ENCODE results near the gene BAZ2A.
"Not testable (repeated sequence)": the region's sequence is repeated elsewhere in the genome, so short reads cannot be mapped to it uniquely, and the experiment has no call there.

DNA sequence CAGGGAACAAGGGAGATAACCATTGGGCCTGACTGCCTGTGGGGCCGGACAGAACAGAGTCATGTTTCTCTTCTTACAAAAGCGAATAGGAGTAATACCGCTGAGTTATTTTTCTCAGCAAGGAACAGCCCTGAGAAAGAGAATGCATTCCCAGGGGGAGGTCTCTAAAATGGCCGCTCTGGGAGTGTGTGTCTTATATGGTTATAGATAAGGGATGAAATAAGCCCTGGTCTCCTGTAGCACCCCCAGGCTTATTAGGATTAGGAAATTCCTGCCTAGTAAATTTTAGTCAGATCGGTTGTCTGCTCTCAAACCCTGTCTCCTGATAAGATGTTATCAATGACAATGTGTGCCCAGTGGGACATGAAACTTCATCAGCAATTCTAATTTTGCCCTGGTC, 23.7 kb upstream of the BAZ2A start:
- TF ChIP-seq, protein P1, sequence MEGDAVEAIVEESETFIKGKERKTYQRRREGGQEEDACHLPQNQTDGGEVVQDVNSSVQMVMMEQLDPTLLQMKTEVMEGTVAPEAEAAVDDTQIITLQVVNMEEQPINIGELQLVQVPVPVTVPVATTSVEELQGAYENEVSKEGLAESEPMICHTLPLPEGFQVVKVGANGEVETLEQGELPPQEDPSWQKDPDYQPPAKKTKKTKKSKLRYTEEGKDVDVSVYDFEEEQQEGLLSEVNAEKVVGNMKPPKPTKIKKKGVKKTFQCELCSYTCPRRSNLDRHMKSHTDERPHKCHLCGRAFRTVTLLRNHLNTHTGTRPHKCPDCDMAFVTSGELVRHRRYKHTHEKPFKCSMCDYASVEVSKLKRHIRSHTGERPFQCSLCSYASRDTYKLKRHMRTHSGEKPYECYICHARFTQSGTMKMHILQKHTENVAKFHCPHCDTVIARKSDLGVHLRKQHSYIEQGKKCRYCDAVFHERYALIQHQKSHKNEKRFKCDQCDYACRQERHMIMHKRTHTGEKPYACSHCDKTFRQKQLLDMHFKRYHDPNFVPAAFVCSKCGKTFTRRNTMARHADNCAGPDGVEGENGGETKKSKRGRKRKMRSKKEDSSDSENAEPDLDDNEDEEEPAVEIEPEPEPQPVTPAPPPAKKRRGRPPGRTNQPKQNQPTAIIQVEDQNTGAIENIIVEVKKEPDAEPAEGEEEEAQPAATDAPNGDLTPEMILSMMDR (IDR thresholded peaks at IDR 0.05; ENCODE audit: extremely low read depth in 1 of 2, insufficient read depth in 1 of 2, low read depth in 1 of 2, low read length in 2 of 2) = not testable (repeated sequence)
- TF ChIP-seq POLR2A (IDR thresholded peaks at IDR 0.05; ENCODE audit: low read depth, low read length); EZH2 (IDR thresholded peaks at IDR 0.05; ENCODE audit: borderline replicate concordance, low read depth, low read length, severe bottlenecking); POLR2AphosphoS5 (IDR thresholded peaks at IDR 0.05; ENCODE audit: insufficient read depth, low read depth, low read length); JUN (IDR thresholded peaks at IDR 0.05; ENCODE audit: borderline replicate concordance, insufficient read depth, insufficient read length, low read depth): not testable (repeated sequence)
- TF ChIP-seq, protein P2, sequence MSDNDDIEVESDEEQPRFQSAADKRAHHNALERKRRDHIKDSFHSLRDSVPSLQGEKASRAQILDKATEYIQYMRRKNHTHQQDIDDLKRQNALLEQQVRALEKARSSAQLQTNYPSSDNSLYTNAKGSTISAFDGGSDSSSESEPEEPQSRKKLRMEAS (IDR thresholded peaks at IDR 0.05; ENCODE audit: insufficient read depth, insufficient read length) = not testable (repeated sequence)
